Measurements from ENCODE around the gene RNF6. TPM values are rescaled to one million over a fixed set of nuclear protein-coding genes. Genes with fewer than 3 reads are reported as not detected.

The RNF6 gene
- total RNA-seq, 1 donor from 2014 or later, result 25.5 TPM

GRCh38 chr13:26236296-26236695 lies 14.2 kb upstream of the RNF6 start:
- Mint-ChIP-seq H3K27me3 (ENCODE audit: low read depth) (peaks cover 17% of the 10 kb centered on the region), H3K4me3 (no peak overlapping the region), H3K27ac (ENCODE audit: unreplicated experiment) (no peak overlapping the region), H3K36me3 (ENCODE audit: low read depth) (no peaks in the 10 kb centered on the region), H3K9me3 (no peaks in the 10 kb centered on the region), H3K4me1 (no peaks in the 10 kb centered on the region)
- no peak for DNase-seq (ENCODE audit: low read depth, low spot score)
- TF ChIP-seq CTCF (conservative IDR thresholded peaks at IDR 0.05), result no peak

- TF ChIP-seq CTCF (conservative IDR thresholded peaks at IDR 0.05), result no peak
- no peaks in the 10 kb centered on the region for H3K4me1 Mint-ChIP-seq
- peaks cover 8% of the 10 kb centered on the region for H3K27me3 Mint-ChIP-seq (ENCODE audit: low read depth)
- H3K36me3 Mint-ChIP-seq (ENCODE audit: low read depth), result no peaks in the 10 kb centered on the region
- no peaks in the 10 kb centered on the region for H3K9me3 Mint-ChIP-seq
- no peak overlapping the region for H3K27ac Mint-ChIP-seq (ENCODE audit: unreplicated experiment)
- no peak overlapping the region for H3K4me3 Mint-ChIP-seq
- no peak for DNase-seq (ENCODE audit: low read depth, low spot score)
Measured at GRCh38 chr13:26230703-26231102, 8.6 kb upstream of the RNF6 start.

- H3K4me1 Mint-ChIP-seq, result no peaks in the 10 kb centered on the region
- TF ChIP-seq CTCF (conservative IDR thresholded peaks at IDR 0.05), result no peak
- H3K4me3 Mint-ChIP-seq, result no peak overlapping the region
Measured at GRCh38 chr13:26229080-26229615, 7.0 kb upstream of the RNF6 start.

GRCh38 chr13:26228096-26228495 lies 6.0 kb upstream of the RNF6 start:
- no peak for TF ChIP-seq CTCF (conservative IDR thresholded peaks at IDR 0.05)
- peaks cover 5% of the 10 kb centered on the region for H3K4me1 Mint-ChIP-seq
- H3K27ac Mint-ChIP-seq (ENCODE audit: unreplicated experiment), result no peak overlapping the region
- DNase-seq (ENCODE audit: low read depth, low spot score), result no peak
- no peaks in the 10 kb centered on the region for H3K36me3 Mint-ChIP-seq (ENCODE audit: low read depth)
- H3K9me3 Mint-ChIP-seq, result no peaks in the 10 kb centered on the region
- peaks cover 5% of the 10 kb centered on the region for H3K27me3 Mint-ChIP-seq (ENCODE audit: low read depth)
- no peak overlapping the region for H3K4me3 Mint-ChIP-seq

More at GRCh38 chr13:26229080-26229615, 7.0 kb upstream of the RNF6 start:
- Mint-ChIP-seq H3K36me3 (ENCODE audit: low read depth) (no peaks in the 10 kb centered on the region), H3K27ac (ENCODE audit: unreplicated experiment) (no peak overlapping the region), H3K27me3 (ENCODE audit: low read depth) (peaks cover 5% of the 10 kb centered on the region), H3K9me3 (no peaks in the 10 kb centered on the region)
- no peak for DNase-seq (ENCODE audit: low read depth, low spot score)

- TF ChIP-seq CTCF (conservative IDR thresholded peaks at IDR 0.05), result no peak
- Mint-ChIP-seq H3K27ac (ENCODE audit: unreplicated experiment) (no peak overlapping the region), H3K27me3 (ENCODE audit: low read depth) (peaks cover 5% of the 10 kb centered on the region), H3K4me1 (peaks cover 12% of the 10 kb centered on the region), H3K9me3 (no peaks in the 10 kb centered on the region), H3K36me3 (ENCODE audit: low read depth) (no peaks in the 10 kb centered on the region), H3K4me3 (no peak overlapping the region)
- no peak for DNase-seq (ENCODE audit: low read depth, low spot score)
Measured at GRCh38 chr13:26227166-26227971, 5.3 kb upstream of the RNF6 start.
